Measurements from ENCODE around the gene NUDT7.
A peak's percentile ranks its signal among the peaks of the same experiment; 100 is the strongest.

Gene NUDT7

GRCh38 chr16:77724174-77724573, 1.9 kb downstream of the NUDT7 start:
- no peak for DNase-seq (ENCODE audit: low spot score)

GRCh38 chr16:77729951-77730350, 7.6 kb downstream of the NUDT7 start:
- DNase-seq (ENCODE audit: low spot score) = no peak

- DNase-seq (ENCODE audit: low spot score) = no peak
Observed at GRCh38 chr16:77732241-77732946, 10.1 kb downstream of the NUDT7 start.

GRCh38 chr16:77736879-77737278, 14.6 kb downstream of the NUDT7 start:
- no peak for DNase-seq (ENCODE audit: low spot score)

- no peak for DNase-seq (ENCODE audit: low spot score)
Observed at GRCh38 chr16:77738706-77739558, 16.6 kb downstream of the NUDT7 start.

GRCh38 chr16:77739559-77739892, 17.2 kb downstream of the NUDT7 start:
- DNase-seq (ENCODE audit: low spot score) = no peak

GRCh38 chr16:77744141-77744540, 21.8 kb downstream of the NUDT7 start:
- no peak for DNase-seq (ENCODE audit: low spot score)

GRCh38 chr16:77745972-77746371, 23.7 kb downstream of the NUDT7 start:
- no peak for DNase-seq (ENCODE audit: low spot score)

GRCh38 chr16:77748421-77749005, 26.2 kb downstream of the NUDT7 start:
- peak; percentile 65 for DNase-seq (ENCODE audit: low spot score)

- no peak for DNase-seq (ENCODE audit: low spot score)
Observed at GRCh38 chr16:77749415-77749814, 27.1 kb downstream of the NUDT7 start.

- no peak for DNase-seq (ENCODE audit: low spot score)
Observed at GRCh38 chr16:77758046-77758445, 35.7 kb downstream of the NUDT7 start.

GRCh38 chr16:77758508-77758907, 36.2 kb downstream of the NUDT7 start:
- DNase-seq (ENCODE audit: low spot score) = no peak

- no peak for DNase-seq (ENCODE audit: low spot score)
Observed at GRCh38 chr16:77759201-77759600, 36.9 kb downstream of the NUDT7 start.

- DNase-seq (ENCODE audit: low spot score) = no peak
Observed at GRCh38 chr16:77759821-77760220, 37.5 kb downstream of the NUDT7 start.

- no peak for DNase-seq (ENCODE audit: low spot score)
Observed at GRCh38 chr16:77760800-77761199, 38.5 kb downstream of the NUDT7 start.

GRCh38 chr16:77761204-77761603, 38.9 kb downstream of the NUDT7 start:
- no peak for DNase-seq (ENCODE audit: low spot score)

- DNase-seq (ENCODE audit: low spot score) = no peak
Observed at GRCh38 chr16:77762262-77762661, 39.9 kb downstream of the NUDT7 start.

GRCh38 chr16:77763994-77764393, 41.7 kb downstream of the NUDT7 start:
- DNase-seq (ENCODE audit: low spot score) = no peak

- no peak for DNase-seq (ENCODE audit: low spot score)
Observed at GRCh38 chr16:77767211-77767610, 44.9 kb downstream of the NUDT7 start.

GRCh38 chr16:77767826-77768225, 45.5 kb downstream of the NUDT7 start:
- DNase-seq (ENCODE audit: low spot score) = no peak

GRCh38 chr16:77775911-77776909, 53.9 kb downstream of the NUDT7 start:
- DNase-seq (ENCODE audit: low spot score) = no peak

GRCh38 chr16:77777745-77778144, 55.4 kb downstream of the NUDT7 start:
- no peak for DNase-seq (ENCODE audit: low spot score)
